HG02981 (cell line): Measurements from ENCODE around the gene TTLL7.

Experiments used
- ATAC-seq: cut with Tn5 transposase; IDR thresholded peaks from one replicate; pipeline ENCODE4 v1.9.1; 2021; ENCODE audit warnings: mild to moderate bottlenecking, moderate library complexity; ENCODE audit not compliant: unreplicated experiment

Gene TTLL7, protein sequence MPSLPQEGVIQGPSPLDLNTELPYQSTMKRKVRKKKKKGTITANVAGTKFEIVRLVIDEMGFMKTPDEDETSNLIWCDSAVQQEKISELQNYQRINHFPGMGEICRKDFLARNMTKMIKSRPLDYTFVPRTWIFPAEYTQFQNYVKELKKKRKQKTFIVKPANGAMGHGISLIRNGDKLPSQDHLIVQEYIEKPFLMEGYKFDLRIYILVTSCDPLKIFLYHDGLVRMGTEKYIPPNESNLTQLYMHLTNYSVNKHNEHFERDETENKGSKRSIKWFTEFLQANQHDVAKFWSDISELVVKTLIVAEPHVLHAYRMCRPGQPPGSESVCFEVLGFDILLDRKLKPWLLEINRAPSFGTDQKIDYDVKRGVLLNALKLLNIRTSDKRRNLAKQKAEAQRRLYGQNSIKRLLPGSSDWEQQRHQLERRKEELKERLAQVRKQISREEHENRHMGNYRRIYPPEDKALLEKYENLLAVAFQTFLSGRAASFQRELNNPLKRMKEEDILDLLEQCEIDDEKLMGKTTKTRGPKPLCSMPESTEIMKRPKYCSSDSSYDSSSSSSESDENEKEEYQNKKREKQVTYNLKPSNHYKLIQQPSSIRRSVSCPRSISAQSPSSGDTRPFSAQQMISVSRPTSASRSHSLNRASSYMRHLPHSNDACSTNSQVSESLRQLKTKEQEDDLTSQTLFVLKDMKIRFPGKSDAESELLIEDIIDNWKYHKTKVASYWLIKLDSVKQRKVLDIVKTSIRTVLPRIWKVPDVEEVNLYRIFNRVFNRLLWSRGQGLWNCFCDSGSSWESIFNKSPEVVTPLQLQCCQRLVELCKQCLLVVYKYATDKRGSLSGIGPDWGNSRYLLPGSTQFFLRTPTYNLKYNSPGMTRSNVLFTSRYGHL

DNA sequence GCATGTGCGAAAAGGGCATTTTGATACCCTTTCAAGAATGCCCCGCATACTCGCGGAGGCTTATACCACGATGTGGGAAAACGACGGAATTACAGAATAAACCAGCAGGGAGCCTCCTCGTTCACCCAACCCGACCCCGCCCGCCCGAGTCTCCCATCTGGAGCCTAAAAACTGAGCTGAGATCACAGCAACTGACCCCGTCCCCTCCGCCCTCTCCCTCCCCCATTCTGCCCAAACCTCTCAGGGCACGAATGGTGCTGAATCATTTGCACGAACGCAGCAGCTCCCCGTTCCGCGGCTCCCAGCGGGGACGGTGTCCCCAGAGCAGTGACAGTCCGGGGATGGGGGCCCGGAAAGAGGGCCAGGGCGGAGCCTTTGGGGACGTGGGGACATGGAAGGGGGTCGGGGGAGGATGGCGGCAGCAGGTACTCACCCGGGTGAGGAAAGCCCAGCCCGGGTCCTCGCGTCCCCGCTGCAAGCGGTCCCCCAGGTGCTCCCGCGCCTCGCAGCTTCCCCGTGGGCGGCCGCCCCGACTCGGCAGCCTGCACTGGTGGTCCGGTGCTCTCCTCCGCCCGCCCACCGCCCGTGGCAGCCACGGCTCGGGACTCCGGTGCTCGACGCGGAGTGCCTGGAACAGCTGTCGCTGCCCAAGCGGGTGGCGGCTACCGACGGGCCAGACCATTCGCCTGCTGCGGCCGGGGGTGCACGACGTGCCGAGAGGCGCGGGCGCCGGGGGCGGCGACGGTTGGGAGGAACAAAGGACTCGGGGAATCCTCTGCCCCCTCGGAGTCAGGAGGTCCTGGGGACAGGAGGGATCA, at the start of gene TTLL7:
Gene TTLL7 (minus strand): TSS at position 635 of the 818 bp plus-strand sequence. CDS start 46,921 bp downstream, outside the sequence.
- ATAC-seq: peak; percentile 82

DNA sequence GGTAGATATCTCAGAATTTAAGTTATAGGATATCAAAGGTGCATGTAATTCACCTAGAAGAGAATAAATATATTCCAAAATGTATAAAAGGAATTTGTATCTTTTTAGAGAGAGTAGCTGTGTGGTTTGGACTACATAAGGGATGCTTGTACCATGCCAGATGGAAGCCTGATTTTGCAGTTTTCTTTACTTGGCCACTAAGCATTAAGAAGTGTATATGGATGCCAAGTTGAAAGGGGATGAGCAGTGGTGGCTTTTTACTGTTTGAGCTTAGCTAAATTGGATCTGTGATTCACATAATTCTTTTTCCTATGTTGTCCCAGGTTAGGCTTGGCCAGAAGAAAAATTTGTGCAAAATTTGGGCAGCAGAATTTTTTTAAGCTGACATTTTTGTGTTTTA, 43.5 kb upstream of the TTLL7 start:
- no peak for ATAC-seq

DNA sequence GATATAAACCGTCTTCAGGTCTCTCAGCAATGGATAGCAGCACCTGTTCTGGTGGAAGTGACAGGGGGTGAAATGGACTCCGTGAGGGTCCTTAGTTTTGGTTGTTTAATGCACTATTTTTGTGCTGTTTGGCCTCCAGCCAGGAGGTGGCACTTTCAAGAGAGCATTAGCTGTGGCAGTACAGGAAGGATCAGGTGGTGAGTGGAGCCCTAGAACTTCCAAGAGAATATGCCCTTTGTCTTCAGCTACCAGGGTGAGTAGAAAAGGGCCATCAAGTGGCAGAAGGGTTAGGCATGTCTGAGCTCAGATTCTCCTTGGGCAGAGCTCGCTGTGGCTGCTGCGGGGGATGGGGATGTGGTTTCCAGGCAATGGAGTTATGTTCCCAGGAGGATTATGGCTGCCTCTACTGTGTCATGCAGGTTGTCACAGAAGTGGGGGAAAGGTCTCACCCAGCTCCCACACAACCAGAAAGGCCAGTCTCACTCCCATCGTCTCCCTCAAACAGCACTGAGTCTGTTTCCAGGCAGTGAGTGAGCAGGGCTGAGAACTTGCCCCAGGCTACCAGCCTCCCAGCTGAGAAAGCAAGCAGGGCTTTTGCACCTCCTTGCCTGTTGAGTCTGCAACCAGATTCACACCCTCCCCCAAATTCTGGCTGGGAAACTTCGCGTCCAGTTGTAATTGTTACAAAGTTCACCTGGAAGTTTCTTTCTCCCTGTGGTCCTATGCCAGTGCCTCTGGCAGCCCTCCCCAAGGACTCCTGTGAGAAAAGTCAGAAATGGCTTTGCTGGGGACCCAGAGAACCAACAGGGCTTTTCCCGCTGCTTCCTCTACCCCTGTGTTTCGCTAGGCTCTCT, 39.1 kb upstream of the TTLL7 start:
- ATAC-seq: no peak

DNA sequence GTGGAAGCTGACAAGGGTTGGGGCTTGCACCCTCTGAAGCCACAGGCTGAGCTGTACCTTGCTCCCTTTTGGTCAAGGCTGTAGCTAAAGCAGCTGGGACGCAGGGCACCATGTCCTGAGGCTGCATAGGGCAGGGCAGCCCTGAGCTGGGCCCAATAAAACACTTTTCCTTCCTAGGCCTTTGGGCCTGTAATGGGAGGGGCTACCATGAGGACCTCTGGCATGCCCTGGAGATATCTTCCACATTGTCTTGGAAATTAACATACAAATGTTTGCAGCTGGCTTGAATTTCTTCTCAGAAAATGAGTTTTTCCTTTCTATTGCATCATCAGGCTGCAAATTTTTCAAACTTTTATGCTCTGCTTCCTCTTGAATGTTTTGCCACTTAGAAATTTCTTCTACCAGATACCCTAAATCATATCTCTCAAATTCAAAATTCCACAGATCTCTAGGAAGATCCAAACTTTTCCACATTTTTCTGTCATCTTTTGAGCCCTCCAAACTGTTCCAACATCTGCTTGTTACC, 32.9 kb upstream of the TTLL7 start:
- no peak for ATAC-seq

DNA sequence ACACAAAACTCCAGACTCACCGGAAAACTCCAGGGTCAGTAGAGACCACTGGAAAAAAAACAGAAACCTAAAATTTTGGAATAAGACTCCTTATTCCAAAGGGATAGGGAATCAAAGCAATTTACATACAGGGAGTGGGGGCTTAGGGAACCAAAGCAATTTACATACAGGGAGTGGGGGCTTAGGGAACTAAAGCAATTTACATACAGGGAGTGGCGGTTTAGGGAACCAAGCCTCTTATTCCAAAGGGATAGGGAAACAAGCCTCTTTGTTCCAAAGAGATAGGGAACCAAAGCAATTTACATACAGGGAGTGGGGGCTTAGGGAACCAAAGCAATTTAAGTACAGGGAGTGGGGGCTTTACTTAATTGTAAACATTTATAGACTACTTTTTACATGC, 28.4 kb upstream of the TTLL7 start:
- no peak for ATAC-seq

DNA sequence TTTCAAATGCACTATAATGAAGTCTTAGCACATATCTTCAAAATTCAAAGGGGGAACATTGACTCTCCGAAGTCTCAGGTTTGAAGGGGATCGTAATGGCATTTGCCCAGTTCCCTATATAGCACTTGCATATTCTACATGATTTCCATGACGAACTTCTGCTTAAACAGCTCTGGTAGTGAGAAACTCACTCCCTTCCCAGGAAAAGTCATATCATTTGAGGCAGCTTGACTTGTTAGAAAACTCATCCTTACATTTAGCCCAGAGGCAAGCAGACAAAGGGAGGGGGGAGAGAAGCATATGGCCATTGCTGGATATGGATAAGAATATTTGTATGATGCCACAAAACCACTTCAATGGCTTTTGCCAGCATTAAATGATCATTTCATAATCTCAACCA, 27.0 kb upstream of the TTLL7 start:
- no peak for ATAC-seq

DNA sequence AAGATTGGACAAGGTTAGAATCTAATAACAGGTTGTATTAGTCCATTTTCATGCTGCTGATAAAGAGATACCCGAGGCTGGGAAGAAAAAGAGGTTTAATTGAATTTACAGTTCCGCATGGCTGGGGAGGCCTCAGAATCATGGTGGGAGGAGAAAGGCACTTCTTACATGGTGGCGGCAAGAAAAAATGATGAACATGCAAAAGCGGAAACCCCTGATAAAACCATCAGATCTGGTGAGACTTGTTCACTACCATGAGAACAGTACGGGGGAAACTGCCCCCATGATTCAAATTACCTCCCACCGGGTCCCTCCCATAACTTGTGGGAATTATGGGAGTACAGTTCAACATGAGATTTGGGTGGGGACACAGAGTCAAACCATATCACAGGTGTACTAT, 22.9 kb upstream of the TTLL7 start:
- ATAC-seq: no peak

DNA sequence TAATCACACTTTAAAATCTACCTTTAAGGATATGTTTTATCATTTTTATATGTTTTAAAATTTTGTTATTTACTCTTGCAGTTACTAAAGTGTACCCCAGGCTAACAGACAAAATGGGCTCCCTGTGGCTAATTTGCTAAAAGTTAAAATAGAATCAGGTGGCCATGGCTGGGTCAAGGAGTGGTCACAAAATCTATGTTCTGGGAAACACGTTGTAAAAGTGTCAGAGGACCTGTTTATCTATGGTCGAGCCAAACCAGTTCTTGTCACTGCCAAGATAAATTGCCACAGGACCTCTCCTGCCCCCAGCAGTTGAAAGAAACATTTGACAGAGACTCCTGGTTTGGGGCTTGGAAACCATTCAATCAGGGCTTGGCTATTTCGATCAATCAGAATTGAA, 21.2 kb upstream of the TTLL7 start:
- no peak for ATAC-seq

DNA sequence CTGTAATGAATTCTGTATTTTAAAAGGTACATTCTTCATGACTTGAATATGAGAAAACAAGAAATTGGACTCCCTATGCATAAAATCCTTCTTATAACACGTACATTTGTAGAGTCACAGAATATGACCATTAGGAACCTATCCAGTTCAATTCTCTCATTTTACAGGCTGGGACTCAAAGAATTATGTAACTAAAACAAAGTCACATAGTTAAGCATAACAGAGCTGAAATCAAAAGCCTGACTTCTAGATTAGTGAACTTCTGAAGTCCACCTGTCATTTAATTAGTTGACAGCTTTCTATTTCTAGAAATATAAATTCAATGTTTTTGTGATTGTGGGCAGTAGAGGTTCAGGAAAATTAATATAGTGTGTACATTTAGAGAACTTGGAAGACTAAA, 20.3 kb upstream of the TTLL7 start:
- no peak for ATAC-seq

DNA sequence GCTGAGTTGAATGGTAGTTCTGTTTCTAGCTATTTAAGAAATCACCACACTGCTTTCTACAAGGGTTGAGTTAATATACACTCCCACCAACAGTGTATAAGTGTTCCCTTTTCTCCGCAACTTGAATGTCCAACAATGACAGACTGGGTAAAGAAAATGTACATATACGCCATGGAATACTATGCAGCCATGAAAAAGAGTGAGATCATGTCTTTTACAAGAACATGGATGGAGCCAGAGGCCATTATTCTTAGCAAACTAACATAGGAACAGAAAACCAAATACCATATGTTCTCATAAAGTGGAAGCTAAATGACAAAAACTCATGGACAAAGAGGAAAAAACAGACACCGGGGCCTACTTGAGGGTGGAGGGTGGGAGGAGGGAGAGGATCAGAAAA, 14.8 kb upstream of the TTLL7 start:
- ATAC-seq: no peak

DNA sequence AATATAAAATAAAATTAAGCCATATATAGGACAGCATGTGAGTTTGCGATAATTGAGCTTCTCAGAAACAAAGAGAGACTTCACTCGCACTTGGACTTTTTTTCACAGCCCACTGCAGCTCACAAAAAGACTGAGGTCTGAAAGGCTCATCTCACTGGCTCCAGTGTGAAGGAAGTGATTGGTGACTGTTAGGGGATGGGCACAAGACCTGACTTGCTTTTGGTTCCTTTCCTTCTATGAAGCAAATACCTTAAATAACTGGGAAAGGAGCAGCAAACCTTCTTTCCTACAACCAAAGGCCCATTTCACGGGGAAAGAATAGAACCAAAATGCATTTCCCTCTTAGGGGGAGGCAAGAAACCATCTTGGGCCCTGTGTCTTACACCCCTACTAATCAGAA, 13.1 kb upstream of the TTLL7 start:
- ATAC-seq: no peak

DNA sequence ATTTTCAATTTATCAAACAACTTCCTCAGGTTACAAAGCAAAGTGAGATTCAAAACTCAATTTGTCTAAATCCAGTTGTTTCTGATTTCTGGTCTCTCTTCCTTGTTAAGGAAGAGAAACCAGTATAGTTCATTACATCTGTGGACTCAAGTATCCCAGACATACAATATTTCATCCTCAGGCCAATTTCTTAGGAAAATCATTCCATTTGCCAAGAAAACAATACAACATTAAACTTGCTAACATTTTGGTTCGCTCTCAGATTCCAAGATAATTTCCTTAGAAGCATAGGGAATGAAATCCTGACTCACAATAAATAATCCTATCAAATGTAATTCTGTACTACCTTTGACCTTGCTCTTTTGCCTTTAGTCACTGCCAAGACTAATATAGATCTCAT, 11.2 kb upstream of the TTLL7 start:
- no peak for ATAC-seq

DNA sequence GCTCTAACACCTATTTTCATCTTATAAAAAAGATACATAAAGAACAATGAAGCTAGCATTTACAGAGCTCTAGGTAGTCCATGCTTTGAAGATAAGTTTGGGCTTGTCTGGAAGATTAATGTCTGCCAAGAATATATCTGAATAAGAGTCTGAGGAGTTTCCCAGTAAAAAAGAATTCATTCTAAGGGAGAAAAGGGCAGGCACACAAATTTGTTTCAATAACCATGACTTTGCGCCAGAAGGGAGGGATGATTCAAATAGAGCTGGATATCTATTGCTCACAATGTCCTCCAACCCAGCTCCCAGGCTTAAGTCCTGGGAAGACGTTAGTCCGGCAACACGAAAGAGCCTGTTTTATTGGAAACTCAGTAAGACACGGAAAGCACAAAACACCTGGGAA, 9.7 kb upstream of the TTLL7 start:
- no peak for ATAC-seq

DNA sequence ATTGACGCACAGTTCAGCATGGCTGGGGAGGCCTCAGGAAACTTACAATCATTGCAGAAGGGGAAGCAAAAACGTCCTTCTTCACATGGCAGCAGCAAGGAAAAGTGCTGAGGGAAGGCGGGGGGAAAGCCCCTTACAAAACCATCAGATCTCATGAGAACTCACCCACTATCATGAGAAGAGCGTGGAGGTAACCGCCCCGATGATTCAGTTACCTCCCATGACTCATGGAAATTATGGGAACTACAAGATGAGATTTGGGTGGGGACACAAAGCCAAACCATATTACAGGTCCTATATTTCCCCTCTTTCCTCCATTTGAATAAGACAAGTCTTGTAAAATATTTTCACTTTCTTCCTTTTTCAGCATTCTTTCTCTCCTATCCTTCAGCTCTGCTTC, 7.7 kb upstream of the TTLL7 start:
- ATAC-seq: no peak

DNA sequence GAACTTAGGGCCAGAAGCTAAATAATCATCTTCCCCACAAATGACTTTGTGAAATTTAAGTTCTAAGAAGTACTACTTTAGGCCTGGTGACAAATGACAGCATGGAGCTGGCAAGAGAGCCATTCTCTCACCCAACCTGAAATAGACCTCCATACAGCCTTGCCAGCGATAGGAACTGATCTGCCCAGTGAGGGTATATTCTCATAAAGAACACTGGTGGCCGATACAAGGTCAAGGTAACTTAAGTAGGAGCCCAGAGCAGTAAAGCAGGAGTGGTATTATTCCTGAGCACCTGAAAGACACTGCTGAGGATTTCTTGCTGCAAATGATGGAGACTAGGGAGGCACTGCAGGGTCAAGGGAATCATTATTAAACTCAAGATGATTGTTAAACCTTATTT, 2.6 kb upstream of the TTLL7 start:
- ATAC-seq: no peak

DNA sequence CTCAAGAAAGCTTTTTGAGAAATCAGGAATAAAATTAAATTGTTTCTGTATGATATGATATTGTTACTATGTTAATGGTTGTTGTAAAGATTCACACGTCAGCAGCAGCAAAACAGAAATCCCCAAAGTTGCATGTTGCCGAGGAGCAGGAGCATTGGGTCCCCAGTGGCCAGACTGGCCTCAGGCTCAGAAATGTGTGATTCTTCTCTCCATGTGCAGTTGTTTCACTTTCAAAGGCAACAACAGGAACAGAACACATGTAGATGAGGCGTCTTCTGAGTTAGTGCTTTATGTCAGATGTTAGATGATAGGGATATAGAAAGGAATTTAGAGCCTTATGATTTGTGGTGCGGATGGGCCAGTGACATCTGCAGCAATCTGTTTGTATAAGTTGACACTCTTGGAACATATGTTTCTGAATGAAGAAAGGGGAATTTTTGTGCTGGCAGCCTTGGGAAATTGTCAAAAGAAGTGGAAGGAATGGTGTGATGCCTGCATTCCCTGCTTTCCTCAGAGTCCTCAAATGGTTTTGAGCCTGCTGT, 2.1 kb upstream of the TTLL7 start:
- no peak for ATAC-seq

DNA sequence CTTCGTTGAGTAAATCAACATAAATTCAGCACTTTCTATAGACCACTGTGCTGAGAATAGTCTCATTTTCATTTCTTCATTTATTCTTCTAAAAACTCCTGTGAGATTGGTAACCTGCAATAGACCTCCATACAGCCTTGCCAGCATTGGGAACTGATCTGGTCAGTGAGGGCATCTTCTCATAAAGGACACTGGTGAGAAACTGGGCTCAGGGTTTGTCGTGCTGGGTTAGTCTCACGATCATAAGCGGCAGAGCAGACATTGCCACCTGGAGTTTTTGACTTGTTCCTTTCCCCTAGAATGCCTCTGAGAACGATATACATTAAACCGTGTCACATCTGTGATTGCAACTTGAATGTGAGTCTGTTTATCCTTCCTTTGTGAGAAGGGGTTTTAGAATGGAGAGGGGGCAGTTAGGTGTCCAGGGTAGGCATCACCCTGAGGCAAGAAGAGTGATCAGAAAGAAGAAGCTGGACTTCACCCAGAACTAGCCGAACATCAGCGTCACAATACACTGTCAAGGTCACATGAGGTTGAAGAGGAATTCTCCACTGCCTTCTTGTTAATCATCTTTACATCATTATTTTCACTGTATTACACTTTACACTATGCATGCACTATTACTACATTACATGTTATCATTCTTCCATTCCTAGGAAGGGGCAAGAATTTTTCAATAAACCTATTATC, 1.4 kb upstream of the TTLL7 start:
- ATAC-seq: no peak

DNA sequence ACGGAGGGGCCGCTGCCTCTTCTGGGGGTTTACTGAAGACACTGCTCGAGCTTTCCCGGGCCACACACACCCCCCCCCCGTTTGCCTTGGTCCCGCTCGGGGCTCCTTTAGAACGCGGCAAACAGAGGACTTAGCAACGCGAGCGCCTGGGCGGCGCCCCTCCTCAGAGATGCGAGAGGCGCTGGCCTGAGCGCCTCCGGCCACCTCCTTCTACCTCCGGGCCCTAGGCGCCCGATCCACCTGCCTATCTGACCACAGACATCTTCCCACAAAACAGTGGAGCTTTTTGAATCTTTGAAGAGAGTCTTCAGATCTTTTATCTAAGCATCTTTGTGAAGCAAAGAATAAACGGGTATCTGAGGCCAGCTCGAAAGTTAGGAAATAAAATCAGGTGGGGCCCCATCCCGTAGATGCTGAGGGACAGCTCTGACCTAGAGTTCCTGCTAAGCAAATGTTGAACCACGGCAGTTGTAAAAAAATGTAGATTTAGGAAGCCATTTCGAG, 436 bp upstream of the TTLL7 start:
- peak; percentile 64 for ATAC-seq

DNA sequence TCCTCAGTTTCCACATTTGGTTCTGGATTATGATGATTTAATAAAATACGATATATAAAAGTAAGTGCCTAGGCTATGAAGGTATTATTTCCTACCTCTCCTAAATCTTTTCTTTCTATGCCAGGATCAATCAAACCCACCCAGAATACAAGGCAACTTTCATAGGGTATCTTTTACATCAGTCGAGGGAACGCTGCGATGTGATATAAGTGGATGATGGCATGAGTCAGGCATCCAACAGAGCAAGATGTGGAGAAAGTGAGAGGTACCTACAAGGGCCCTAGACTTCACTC, 781 bp downstream of the TTLL7 start:
- ATAC-seq: no peak
